GM12878 (cell line): ENCODE measurements around the gene PPP1R13L.

Experiments
- ASH2L ChIP-seq: fragments of 300-600, 200-600 bp; sonication (generic); IDR thresholded peaks from 2 replicates; pipeline ENCODE4 v1.6.1; 2017; ENCODE audit warnings: low read depth, mild to moderate bottlenecking, borderline replicate concordance
- BRCA1 ChIP-seq: IDR thresholded peaks from 2 replicates; pipeline ENCODE4 v1.6.1; 2011; ENCODE audit warnings: low read depth, low read length, improper control_type of control experiment
- CBX3 ChIP-seq: fragments of 200-600 bp; sonication (generic); IDR thresholded peaks from 2 replicates; pipeline ENCODE4 v1.6.1; 2016; ENCODE audit warnings: low read depth, borderline replicate concordance
- CTCF ChIP-seq, 3 experiments: IDR thresholded peaks in 2 of 3; conservative IDR thresholded peaks in 1 of 3; 2 replicates each; pipeline ENCODE4 v1.5.1; 2011; ENCODE audit warnings: low read depth in 3 of 3, low read length in 3 of 3, mild to moderate bottlenecking in 3 of 3, control low read depth in 2 of 3, moderate library complexity in 2 of 3, inconsistent platforms in 1 of 3, mixed read lengths in 1 of 3; ENCODE audit not compliant: control insufficient read depth in 2 of 3, insufficient read depth in 1 of 3; ENCODE audit errors: extremely low read depth in 1 of 3
- EZH2 ChIP-seq: IDR thresholded peaks from 2 replicates; pipeline ENCODE4 v1.6.1; 2012; ENCODE audit warnings: low read depth, mild to moderate bottlenecking, control low read depth, inconsistent platforms, low read length, borderline replicate concordance; ENCODE audit not compliant: control insufficient read depth
- NR2C2 ChIP-seq: IDR thresholded peaks from 2 replicates; pipeline ENCODE4 v1.6.1; 2011; ENCODE audit warnings: borderline replicate concordance, low read depth; ENCODE audit not compliant: control insufficient read depth, insufficient read length
- POLR2A ChIP-seq: IDR thresholded peaks from 2 replicates; pipeline ENCODE4 v1.6.1; 2011; ENCODE audit warnings: low read depth, mild to moderate bottlenecking, low read length
- SPI1 ChIP-seq: IDR thresholded peaks from 2 replicates; pipeline ENCODE4 v1.6.1; 2011; ENCODE audit warnings: low read depth, mild to moderate bottlenecking, low read length, moderate library complexity, borderline replicate concordance; ENCODE audit not compliant: insufficient read depth

- no peak for TF ChIP-seq CTCF (IDR thresholded peaks at IDR 0.05 in 2 of 3, conservative IDR thresholded peaks at IDR 0.05 in 1 of 3; ENCODE audit: control insufficient read depth in 2 of 3, extremely low read depth in 1 of 3, insufficient read depth in 1 of 3, low read depth in 3 of 3, low read length in 3 of 3)
- TF ChIP-seq CBX3: no peak
- TF ChIP-seq BRCA1: no peak
- no peak for TF ChIP-seq NR2C2
- no peak for TF ChIP-seq SPI1
- no peak for TF ChIP-seq POLR2A
- TF ChIP-seq ASH2L: no peak
- no peak for TF ChIP-seq EZH2
Observed at GRCh38 chr19:45407091-45407375, 2.2 kb upstream of the PPP1R13L start.
